Panc1 (cell line): ENCODE measurements around the gene TTLL10. TPM values are rescaled to one million over a fixed set of nuclear protein-coding genes. Genes with fewer than 3 reads are reported as not detected.
A peak's percentile ranks its signal among the peaks of the same experiment; 100 is the strongest.

Experiments used
- ATAC-seq: fragments of 200-7000 bp; cut with Tn5 transposase; 2 replicates; pipeline ENCODE4 v1.9.1; 2020; ENCODE audit warnings: mild to moderate bottlenecking, moderate library complexity
- BruUV-seq: library from RNA; stranded (reverse); fragments of 400-500 nt; replicated peaks from 2 replicates; lab custom pipeline; 2021; lab: Mats Ljungman, UMichigan
- CTCF ChIA-PET: fragments of 300-600 bp; sonication (Branson Sonifier 250); formaldehyde crosslinking; loops from one replicate; lab custom pipeline; 2022; ENCODE audit warnings: antibody characterized with exemption; lab: Charles Lee
- POLR2A ChIA-PET: fragments of 300-600 bp; sonication (Branson Sonifier 250); formaldehyde crosslinking; loops from one replicate; lab custom pipeline; 2022; ENCODE audit warnings: antibody characterized with exemption; lab: Charles Lee
- DNase-seq: peaks from one replicate; pipeline ENCODE4 v3.0.0-alpha.2; 2010; ENCODE audit warnings: low read depth, low spot score
- H3K27ac ChIP-seq: 2 replicates; pipeline ENCODE4 v1.5.1; 2011; ENCODE audit warnings: mild to moderate bottlenecking, low read length, inconsistent platforms
- H3K27me3 ChIP-seq: fragments of 200-500 bp; sonication (Bioruptor generic); 2 replicates; pipeline ENCODE4 v1.6.0; 2014; ENCODE audit warnings: low read length, inconsistent platforms; ENCODE audit not compliant: control insufficient read depth, insufficient read depth
- H3K36me3 ChIP-seq: fragments of 200-500 bp; sonication (Bioruptor generic); 2 replicates; pipeline ENCODE4 v1.5.1; 2014; ENCODE audit warnings: inconsistent platforms, mild to moderate bottlenecking, low read length, moderate library complexity; ENCODE audit not compliant: control insufficient read depth, insufficient read depth
- H3K4me1 ChIP-seq: 2 replicates; pipeline ENCODE4 v1.5.1; 2011; ENCODE audit warnings: inconsistent platforms, mild to moderate bottlenecking, low read length, moderate library complexity; ENCODE audit not compliant: control insufficient read depth, insufficient read depth
- H3K4me3 ChIP-seq, 2 experiments: 2 replicates each; pipeline ENCODE4 v1.5.1; 2011 to 2012; ENCODE audit warnings: low read depth in 2 of 2, low read length in 2 of 2, mild to moderate bottlenecking in 2 of 2, inconsistent platforms in 1 of 2, moderate library complexity in 1 of 2
- H3K9me3 ChIP-seq: fragments of 200-500 bp; sonication (Bioruptor generic); 2 replicates; pipeline ENCODE4 v1.5.1; 2014; ENCODE audit warnings: low read depth, mild to moderate bottlenecking, inconsistent platforms, low read length, moderate library complexity; ENCODE audit not compliant: control insufficient read depth, insufficient read depth
- CTCF ChIP-seq: fragments of 450-650 bp; IDR thresholded peaks from 2 replicates; pipeline ENCODE4 v1.5.1; 2017; ENCODE audit warnings: mild to moderate bottlenecking
- POLR2AphosphoS5 ChIP-seq: IDR thresholded peaks from 2 replicates; pipeline ENCODE4 v1.6.1; 2012; ENCODE audit warnings: mild to moderate bottlenecking, low read depth, low read length, moderate library complexity
- REST ChIP-seq, 2 experiments: IDR thresholded peaks; 2 replicates each; pipeline ENCODE4 v1.6.1; 2011 to 2012; ENCODE audit warnings: low read depth in 2 of 2, control low read depth in 1 of 2, low read length in 1 of 2, mild to moderate bottlenecking in 1 of 2, moderate library complexity in 1 of 2; ENCODE audit not compliant: insufficient read depth in 1 of 2
- SIN3A ChIP-seq: IDR thresholded peaks from 2 replicates; pipeline ENCODE4 v1.6.1; 2012; ENCODE audit warnings: low read depth, mild to moderate bottlenecking, low read length, moderate library complexity, borderline replicate concordance; ENCODE audit not compliant: insufficient read depth
- TCF7L2 ChIP-seq: IDR thresholded peaks from 2 replicates; pipeline ENCODE4 v1.6.1; 2011; ENCODE audit warnings: mild to moderate bottlenecking, low read depth, low read length, inconsistent platforms
- in situ Hi-C: cut with HindIII; loops from 2 replicates; pipeline ENCODE4 v1.10.0; 2016; ENCODE audit warnings: low sequenced_read_pairs, low pct_unique_long_range_greater_than_20kb
- intact Hi-C: fragments of 100-400 bp; cut with micrococcal nuclease; formaldehyde crosslinking; loops from one replicate; pipeline ENCODE4 v1.10.0; 2022; ENCODE audit not compliant: unreplicated experiment
- total RNA-seq: library from RNA; stranded (reverse); gene quantifications from one replicate; pipeline ENCODE4 v1.2.1, GENCODE V29; 2021; ENCODE audit not compliant: unreplicated experiment

Gene TTLL10
- total RNA-seq, 1 experiment from 2014 or later = not detected

GRCh38 chr1:1199961-1200875, 26.5 kb downstream of the TTLL10 start:
- no TSS peak for BruUV-seq
- in situ Hi-C loops (no loop called here), intact Hi-C loops (no loop called here)
- Histone ChIP-seq H3K27me3 (no peaks in the 10 kb centered on the region), H3K27ac (no peak overlapping the region), H3K4me3 (no peak overlapping the region), H3K4me1 (no peaks in the 10 kb centered on the region), H3K36me3 (no peaks in the 10 kb centered on the region), H3K9me3 (no peaks in the 10 kb centered on the region)
- ChIA-PET CTCF (no interaction called here), POLR2A (no interaction called here)
- TF ChIP-seq REST (IDR thresholded peaks at IDR 0.05; ENCODE audit: insufficient read depth in 1 of 2, low read depth in 2 of 2, low read length in 1 of 2) (no peak), SIN3A (no peak), POLR2AphosphoS5 (no peak), CTCF (no peak), TCF7L2 (no peak)
- no peak for DNase-seq
- ATAC-seq = no peak

GRCh38 chr1:1200876-1201810, 27.5 kb downstream of the TTLL10 start:
- ATAC-seq (peak; percentile 70), DNase-seq (no peak)
- H3K9me3 ChIP-seq = no peaks in the 10 kb centered on the region
- intact Hi-C loops (no loop called here), in situ Hi-C loops (no loop called here)
- TF ChIP-seq REST (IDR thresholded peaks at IDR 0.05; ENCODE audit: insufficient read depth in 1 of 2, low read depth in 2 of 2, low read length in 1 of 2) (no peak), CTCF (no peak), TCF7L2 (no peak), POLR2AphosphoS5 (no peak), SIN3A (no peak)
- no peaks in the 10 kb centered on the region for H3K27me3 ChIP-seq
- no TSS peak for BruUV-seq
- no peak overlapping the region for H3K27ac ChIP-seq
- no peaks in the 10 kb centered on the region for H3K4me1 ChIP-seq
- ChIA-PET POLR2A (no interaction called here), CTCF (no interaction called here)
- H3K4me3 ChIP-seq = peak overlapping the region; percentile 37 to 43
- no peaks in the 10 kb centered on the region for H3K36me3 ChIP-seq
